GM18951 (cell line): ENCODE data around the gene ITPRIP.

ENCODE experiments used
- POLR2A ChIP-seq: IDR thresholded peaks from 4 replicates; pipeline ENCODE4 v1.6.1; 2011; ENCODE audit warnings: mild to moderate bottlenecking; ENCODE audit not compliant: insufficient read length, insufficient read depth; ENCODE audit errors: extremely low read depth
- in situ Hi-C: fragments of 300-500 bp; cut with MboI; formaldehyde crosslinking; loops from one replicate; pipeline ENCODE4 v1.12.0; 2022; ENCODE audit warnings: low sequenced_read_pairs, mixed read lengths, inconsistent platforms; ENCODE audit not compliant: unreplicated experiment

Gene ITPRIP

DNA sequence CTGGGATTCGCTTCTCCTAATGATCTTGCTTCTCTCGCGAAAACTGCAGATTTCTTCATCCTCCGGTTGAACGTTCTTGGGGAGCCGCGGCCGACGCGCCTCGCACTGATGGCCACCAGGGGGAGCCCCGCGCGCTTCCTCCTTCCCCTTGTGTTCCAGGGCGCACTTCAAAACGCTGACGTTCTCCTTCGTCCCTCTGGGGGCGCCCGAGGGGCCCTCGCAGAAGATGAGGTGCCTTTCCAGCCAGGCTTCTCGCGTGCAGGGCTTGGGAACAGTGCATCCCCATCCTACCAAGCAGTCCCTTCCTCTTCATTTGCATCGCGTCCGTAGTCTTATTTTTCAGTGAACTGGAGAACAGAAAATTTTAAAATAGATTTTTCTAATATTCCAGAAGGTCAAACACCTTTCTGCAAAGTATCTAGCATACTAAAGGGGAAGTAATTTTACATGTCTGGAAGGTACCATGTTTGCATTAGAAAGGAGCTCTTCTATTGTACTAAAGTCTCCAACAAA is 46.8 kb downstream of the ITPRIP start:
- in situ Hi-C loops = no loop called here

DNA sequence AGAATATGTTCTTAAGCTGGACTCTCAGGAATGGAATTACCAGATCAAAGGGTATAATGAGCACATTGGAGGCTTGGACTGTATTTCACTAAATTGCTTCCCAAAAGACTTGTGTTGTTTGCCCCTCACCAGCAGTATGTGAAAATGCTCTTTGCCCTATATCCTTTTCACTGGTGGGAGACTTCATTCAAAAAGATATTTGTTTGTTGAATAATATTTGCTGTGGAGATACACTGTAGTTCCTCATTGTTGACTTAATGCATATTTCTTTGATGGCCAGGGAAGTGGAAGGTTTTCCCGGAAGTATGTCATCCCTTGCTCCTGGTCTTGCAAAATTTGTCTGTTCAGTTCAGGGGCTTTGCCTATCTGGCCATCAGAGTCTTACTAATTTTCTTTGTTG is 49.9 kb downstream of the ITPRIP start:
- in situ Hi-C loops = no loop called here
- no peak for TF ChIP-seq POLR2A

More for the DNA sequence above, 46.8 kb downstream of the ITPRIP start:
- TF ChIP-seq POLR2A = no peak

GRCh38 chr10:104286939-104287338 is 51.3 kb downstream of the ITPRIP start:
- in situ Hi-C loops = no loop called here
- TF ChIP-seq POLR2A = no peak

DNA sequence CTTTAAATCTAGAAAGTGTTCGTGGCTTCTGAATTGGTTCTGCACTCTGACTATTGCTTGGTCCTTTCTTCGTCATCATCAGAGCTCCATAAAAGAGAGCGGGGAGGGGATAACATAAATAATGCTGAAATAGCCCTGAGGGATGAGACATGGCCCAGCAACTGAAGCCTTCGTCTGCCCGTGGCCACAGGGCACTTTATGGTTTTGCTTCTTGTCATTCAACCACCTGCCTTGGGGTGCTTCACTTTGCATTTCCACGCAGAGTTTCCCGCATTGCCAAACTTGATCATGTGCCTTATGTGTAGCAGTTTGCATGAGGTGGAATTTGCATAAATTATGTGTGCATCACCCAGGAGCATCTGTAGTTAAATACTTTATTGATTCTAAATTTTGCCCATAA is 53.4 kb downstream of the ITPRIP start:
- in situ Hi-C loops = no loop called here
- no peak for TF ChIP-seq POLR2A

DNA sequence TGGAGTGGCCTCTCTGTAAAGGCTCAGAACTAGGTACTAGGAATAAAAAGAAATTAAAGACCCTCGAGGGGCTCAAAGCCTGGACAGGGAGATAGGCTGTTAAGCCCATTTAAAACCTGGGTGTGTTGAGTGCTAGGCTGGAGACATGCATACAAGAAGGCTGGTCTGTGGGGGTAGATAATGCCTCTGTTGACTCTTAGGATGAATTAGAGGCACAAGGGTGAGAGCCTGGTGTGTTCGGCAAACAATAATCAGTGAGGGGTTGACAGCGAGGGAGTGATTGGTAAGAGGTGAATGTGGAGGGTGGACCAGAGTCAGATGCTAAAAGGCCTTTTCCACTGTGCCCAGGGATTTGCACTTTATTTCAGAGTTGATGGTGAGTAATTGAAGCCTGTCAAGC is 56.6 kb downstream of the ITPRIP start:
- in situ Hi-C loops = no loop called here
- no peak for TF ChIP-seq POLR2A

DNA sequence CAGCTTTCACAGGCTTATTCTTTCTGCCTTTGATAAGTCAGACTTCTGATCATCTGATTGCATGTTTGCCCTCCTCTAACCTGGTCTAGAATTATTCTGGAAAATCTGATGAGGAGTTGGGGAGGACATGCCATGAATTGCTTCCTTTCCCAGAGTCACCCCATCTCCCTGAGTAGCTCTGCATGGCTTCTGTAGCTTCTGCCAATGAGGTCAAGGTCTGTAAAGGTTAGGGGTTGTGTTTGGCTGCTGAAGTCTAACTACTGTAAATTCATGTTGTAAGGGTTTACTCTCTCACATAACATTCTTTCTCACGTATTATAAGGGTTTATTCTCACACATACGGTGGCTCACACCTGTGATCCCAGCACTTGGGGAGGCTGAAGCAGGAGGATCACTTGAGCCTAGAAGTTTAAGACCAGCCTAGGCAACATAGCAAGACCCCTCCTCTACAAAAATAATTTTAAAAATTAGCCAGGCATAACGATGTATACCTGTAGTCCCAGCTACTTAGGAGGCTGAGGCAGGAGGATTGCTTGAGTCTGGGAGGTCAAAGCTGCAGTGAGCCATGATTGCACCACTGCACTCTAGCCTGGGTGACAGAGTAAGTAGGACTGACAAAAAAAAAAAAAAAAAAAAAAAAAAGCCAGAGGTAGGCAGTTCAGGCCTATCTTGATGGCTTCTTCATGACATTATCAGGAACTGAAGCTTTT is 58.6 kb downstream of the ITPRIP start:
- no peak for TF ChIP-seq POLR2A
- in situ Hi-C loops = no loop called here

DNA sequence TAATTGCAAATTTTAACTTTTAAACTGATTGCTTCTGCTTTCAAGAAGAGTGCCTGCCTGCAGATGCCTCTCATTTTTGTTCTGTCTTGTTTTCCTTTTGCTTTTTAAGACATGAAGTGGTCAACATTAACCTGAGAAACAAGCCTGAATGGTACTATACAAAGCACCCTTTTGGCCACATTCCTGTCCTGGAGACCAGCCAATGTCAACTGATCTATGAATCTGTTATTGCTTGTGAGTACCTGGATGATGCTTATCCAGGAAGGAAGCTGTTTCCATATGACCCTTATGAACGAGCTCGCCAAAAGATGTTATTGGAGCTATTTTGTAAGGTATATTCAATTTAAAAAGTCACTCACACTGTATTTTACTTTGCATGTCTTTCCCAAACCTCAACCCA is 60.5 kb downstream of the ITPRIP start:
- in situ Hi-C loops = no loop called here
- TF ChIP-seq POLR2A = no peak

DNA sequence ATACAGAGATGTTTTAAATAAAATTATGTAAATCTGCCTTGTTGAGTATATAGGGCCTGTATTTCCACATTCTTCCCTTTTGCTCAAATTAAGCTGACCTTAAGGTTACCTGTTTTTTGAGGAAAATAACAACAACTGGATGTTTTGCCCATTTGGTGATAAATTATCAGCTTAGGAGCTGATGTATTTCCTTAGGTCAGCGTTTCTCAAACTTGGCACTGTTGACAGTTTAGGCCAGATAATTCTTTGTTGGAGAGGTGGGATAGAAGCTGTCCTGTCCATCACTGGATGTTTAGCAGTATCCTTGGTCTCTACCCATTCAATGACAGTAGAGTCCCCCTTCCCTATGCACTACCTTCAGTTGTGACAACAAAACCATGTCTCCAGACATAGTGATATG is 62.1 kb downstream of the ITPRIP start:
- in situ Hi-C loops = no loop called here
- TF ChIP-seq POLR2A = no peak

GRCh38 chr10:104274762-104275721 is 63.2 kb downstream of the ITPRIP start:
- TF ChIP-seq POLR2A = no peak
- in situ Hi-C loops = no loop called here

DNA sequence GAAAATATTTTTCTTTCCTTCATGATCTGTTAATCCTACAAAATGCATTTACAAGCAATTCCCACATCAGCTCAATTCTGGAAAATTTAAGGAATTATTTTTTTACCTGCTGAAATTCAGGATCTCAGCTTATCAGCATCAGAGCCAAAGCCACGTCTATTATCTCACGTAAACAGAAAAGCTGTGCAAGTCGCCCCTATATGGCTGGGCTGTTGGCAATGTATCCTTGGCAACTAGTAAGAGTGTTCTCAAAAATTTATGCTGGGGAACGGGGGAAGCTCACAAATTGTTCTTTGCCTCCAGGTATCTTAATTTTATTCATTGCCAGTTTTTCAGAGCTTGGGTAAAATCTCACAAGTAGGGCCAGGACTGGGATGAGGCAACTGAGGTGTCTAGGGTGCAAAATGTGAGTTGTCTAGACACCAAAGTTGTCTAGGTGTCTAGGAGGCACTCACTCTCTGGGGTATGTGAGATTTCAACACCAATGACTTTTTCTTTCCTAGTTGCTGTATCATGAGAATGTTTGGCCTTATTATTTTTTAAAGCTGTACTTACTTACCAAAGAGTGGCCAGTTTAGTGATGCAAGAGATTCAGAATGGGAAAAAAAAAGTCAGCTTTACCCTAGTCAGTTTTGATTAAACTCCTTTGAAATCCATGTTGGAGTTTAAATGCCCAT is 64.2 kb downstream of the ITPRIP start:
- in situ Hi-C loops = no loop called here

DNA sequence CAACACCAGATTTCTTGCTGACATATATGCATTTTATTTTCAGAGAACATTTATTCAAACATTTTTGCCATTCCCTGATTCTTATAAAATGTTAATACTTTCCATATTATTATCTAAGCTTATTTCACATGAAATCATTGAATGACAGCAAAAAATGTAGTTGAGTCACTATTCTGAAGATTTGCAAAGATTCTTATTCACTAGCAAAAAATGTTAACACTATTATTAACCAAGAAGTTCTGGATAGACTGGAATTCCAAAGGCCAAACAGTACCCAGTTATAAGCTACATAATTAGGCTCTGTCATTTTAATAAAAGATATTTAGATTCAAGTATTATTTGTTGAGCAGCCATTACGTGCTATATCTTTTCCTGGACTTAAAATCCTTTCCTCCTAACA is 65.0 kb downstream of the ITPRIP start:
- TF ChIP-seq POLR2A = no peak
- in situ Hi-C loops = no loop called here

More for the DNA sequence above, 64.2 kb downstream of the ITPRIP start:
- no peak for TF ChIP-seq POLR2A

DNA sequence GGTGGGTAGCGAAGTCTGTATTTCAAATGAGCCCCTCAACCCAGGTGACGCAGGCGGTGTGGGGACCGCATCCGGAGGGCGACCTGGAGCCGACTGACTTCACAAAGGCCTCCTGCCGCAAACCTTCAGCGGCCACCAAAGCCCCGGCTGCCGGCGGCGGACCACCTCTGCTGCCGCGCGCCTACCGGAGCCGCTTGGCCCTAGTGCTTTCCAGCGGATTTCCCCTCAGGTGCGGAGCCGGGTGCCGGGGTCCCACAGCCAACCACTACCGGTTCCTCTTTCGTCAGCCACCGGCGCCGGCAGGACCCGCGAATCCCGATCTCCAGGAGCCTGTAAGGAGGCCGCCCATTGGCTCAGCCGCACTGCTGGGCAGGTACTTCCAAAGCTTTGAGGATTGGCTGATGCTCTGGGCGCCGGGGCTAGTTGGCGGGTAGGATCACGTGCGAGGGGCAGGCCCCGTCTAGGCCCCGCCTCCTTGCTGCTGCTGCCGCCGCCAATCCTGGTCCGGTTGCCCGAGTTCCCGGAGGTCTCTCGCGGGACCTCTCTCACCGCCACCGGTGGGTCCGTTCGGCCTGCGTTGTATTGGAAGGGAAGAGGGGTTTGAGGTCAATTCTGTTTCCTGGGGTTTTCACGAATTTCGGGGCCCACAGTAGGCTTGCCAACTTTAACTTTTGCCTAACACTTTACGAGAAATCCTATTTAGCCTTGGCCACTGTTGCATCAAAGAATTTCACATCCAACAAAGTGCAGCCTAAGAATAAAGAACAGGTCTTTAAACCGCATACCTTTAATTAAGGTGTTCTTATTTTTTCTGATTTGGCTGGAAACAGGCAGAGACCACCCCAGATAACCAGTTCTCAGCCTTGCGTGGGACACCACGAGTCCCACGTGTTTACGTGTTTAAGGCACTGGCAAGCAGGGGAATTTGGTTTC is 69.3 kb downstream of the ITPRIP start, which contains the start of gene GSTO2:
TSS of gene GSTO2 (plus strand) at position 472 of the 933 bp plus-strand sequence. CDS start 5,732 bp downstream, outside the sequence.
- peak; percentile 92 for TF ChIP-seq POLR2A
- in situ Hi-C loops = no loop called here
